ENCODE data around the gene COX8C. TPM values are rescaled to one million over a fixed set of nuclear protein-coding genes. Genes with fewer than 3 reads are reported as not detected.
"Not testable (repeated sequence)": the region's sequence is repeated elsewhere in the genome, so short reads cannot be mapped to it uniquely, and the experiment has no call there.

Gene COX8C
- total RNA-seq, 3 donors from 2014 or later (not counting 1 experiment from before 2014, with no cell fraction given) = not detected

DNA sequence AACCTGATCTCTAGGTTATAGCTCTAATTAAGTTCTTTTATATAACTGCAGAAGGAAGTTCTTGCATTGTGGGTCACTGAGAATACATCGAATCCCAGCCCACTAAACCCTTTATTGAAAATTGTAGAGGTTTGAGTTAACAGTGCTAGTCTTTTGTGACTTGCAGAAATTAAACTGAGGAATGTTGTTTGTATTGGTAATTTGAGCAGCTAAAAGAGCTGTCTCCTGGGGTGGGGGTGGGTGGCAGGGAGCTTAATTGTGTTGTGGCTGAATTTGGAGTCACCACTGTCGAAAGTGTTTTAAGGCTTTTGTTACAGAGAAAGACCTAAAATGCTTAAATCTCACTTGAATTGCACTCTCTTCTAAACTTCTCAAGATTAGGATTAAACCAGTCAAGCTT is 3.2 kb upstream of the COX8C start:
- ATAC-seq = no peak
- Mint-ChIP-seq H3K27me3 (ENCODE audit: low read depth in 2 of 2) (peaks cover 4 to 11% of the 10 kb centered on the region in 2 donors), H3K4me3 (no peak overlapping the region), H3K27ac (no peak overlapping the region), H3K36me3 (no peaks in the 10 kb centered on the region), H3K4me1 (no peaks in the 10 kb centered on the region), H3K9me3 (no peaks in the 10 kb centered on the region)
- H3K27ac ChIP-seq (ENCODE audit: low read length) = no peak overlapping the region
- H3K4me1 ChIP-seq (ENCODE audit: control insufficient read depth, insufficient read depth, low read length) = no peaks in the 10 kb centered on the region
- no peak overlapping the region for H3K4me3 ChIP-seq (ENCODE audit: low read length)
- TF ChIP-seq, protein P1, sequence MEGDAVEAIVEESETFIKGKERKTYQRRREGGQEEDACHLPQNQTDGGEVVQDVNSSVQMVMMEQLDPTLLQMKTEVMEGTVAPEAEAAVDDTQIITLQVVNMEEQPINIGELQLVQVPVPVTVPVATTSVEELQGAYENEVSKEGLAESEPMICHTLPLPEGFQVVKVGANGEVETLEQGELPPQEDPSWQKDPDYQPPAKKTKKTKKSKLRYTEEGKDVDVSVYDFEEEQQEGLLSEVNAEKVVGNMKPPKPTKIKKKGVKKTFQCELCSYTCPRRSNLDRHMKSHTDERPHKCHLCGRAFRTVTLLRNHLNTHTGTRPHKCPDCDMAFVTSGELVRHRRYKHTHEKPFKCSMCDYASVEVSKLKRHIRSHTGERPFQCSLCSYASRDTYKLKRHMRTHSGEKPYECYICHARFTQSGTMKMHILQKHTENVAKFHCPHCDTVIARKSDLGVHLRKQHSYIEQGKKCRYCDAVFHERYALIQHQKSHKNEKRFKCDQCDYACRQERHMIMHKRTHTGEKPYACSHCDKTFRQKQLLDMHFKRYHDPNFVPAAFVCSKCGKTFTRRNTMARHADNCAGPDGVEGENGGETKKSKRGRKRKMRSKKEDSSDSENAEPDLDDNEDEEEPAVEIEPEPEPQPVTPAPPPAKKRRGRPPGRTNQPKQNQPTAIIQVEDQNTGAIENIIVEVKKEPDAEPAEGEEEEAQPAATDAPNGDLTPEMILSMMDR (IDR thresholded peaks at IDR 0.05) = no peak
- DNase-seq = no peak
- H3K36me3 ChIP-seq (ENCODE audit: control insufficient read depth, insufficient read depth, low read length) = no peaks in the 10 kb centered on the region
- intact Hi-C loops (cut with micrococcal nuclease) = no loop called here
- peaks cover 8% of the 10 kb centered on the region for H3K9me3 ChIP-seq (ENCODE audit: control insufficient read depth, insufficient read depth, low read length)
- WGBS (ENCODE audit: insufficient coverage) = 91% methylated on average over 2 of the region's 2 CpGs
- H3K27me3 ChIP-seq (ENCODE audit: control insufficient read depth, insufficient read depth, low read length) = no peaks in the 10 kb centered on the region

DNA sequence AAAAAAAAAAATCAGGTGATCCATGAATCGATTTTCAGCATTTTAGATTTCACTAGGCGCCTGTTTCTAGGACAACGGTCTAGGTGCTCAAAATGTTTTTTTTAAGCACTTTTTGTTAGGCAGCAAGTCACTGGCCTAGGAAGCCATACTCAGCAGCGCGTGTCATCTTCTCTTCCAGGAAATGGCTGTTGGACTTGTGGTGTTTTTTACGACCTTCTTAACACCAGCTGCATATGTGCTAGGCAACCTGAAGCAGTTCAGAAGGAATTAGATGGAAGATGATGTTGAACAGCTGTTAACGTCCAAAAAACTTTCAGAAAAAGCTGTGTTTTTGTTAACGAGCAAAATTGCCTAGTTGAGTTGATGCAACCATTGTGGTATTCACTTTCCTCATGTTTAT is 868 bp downstream of the COX8C start:
- Mint-ChIP-seq H3K27ac (no peak overlapping the region), H3K9me3 (no peaks in the 10 kb centered on the region), H3K36me3 (no peaks in the 10 kb centered on the region), H3K27me3 (ENCODE audit: low read depth in 2 of 2) (peaks cover 4 to 6% of the 10 kb centered on the region in 2 donors), H3K4me1 (no peaks in the 10 kb centered on the region), H3K4me3 (no peak overlapping the region)
- Histone ChIP-seq H3K9me3 (ENCODE audit: control insufficient read depth, insufficient read depth, low read length) (no peaks in the 10 kb centered on the region), H3K4me3 (ENCODE audit: low read length) (no peak overlapping the region), H3K27me3 (ENCODE audit: control insufficient read depth, insufficient read depth, low read length) (no peaks in the 10 kb centered on the region), H3K27ac (ENCODE audit: low read length) (no peak overlapping the region), H3K36me3 (ENCODE audit: control insufficient read depth, insufficient read depth, low read length) (no peaks in the 10 kb centered on the region), H3K4me1 (ENCODE audit: control insufficient read depth, insufficient read depth, low read length) (no peaks in the 10 kb centered on the region)
- 60% methylated on average over 8 of the region's 8 CpGs for WGBS (ENCODE audit: insufficient coverage)
- intact Hi-C loops (cut with micrococcal nuclease) = no loop called here
- no peak for ATAC-seq
- TF ChIP-seq, protein P1 (IDR thresholded peaks at IDR 0.05) = no peak
- no peak for DNase-seq

- H3K4me1 ChIP-seq (ENCODE audit: control insufficient read depth, insufficient read depth, low read length) = no peaks in the 10 kb centered on the region
- no peaks in the 10 kb centered on the region for H3K9me3 ChIP-seq (ENCODE audit: control insufficient read depth, insufficient read depth, low read length)
- TF ChIP-seq, protein P1 (IDR thresholded peaks at IDR 0.05) = no peak
- H3K4me1 Mint-ChIP-seq = no peaks in the 10 kb centered on the region
- intact Hi-C loops (cut with micrococcal nuclease) = no loop called here
- H3K27ac ChIP-seq (ENCODE audit: low read length) = no peak overlapping the region
- H3K36me3 Mint-ChIP-seq = no peaks in the 10 kb centered on the region
- H3K27ac Mint-ChIP-seq = no peak overlapping the region
- no peak for DNase-seq
- 95% methylated on average over 4 of the region's 5 CpGs for WGBS (ENCODE audit: insufficient coverage)
- H3K4me3 Mint-ChIP-seq = no peak overlapping the region
- H3K27me3 ChIP-seq (ENCODE audit: control insufficient read depth, insufficient read depth, low read length) = no peaks in the 10 kb centered on the region
- H3K9me3 Mint-ChIP-seq = no peaks in the 10 kb centered on the region
- peaks cover 2 to 4% of the 10 kb centered on the region in 2 donors for H3K27me3 Mint-ChIP-seq (ENCODE audit: low read depth in 2 of 2)
- no peaks in the 10 kb centered on the region for H3K36me3 ChIP-seq (ENCODE audit: control insufficient read depth, insufficient read depth, low read length)
- ATAC-seq = no peak
- no peak overlapping the region for H3K4me3 ChIP-seq (ENCODE audit: low read length)
These were observed 1.3 kb downstream of the COX8C start for GRCh38 chr14:93348292-93348691.

DNA sequence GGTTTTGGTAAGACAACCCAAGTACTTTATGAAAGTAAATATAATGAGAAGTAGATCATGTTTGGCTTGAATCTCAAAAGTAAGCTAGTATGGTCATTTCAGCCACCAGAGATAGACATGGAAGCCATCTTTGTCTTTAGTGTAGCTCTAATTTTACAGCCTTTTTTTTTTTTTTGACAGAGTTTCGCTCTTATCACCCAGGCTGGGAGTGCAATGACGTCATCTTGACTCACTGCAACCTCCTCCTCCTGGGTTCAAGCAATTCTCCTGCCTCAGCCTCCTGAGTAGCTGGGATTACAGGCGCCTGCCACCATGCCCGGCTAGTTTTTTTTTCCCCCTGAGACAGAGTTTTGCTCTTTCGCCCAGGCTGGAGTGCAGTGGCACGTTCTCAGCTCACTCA is 7.9 kb downstream of the COX8C start:
- H3K27me3 ChIP-seq (ENCODE audit: control insufficient read depth, insufficient read depth, low read length); H3K9me3 ChIP-seq (ENCODE audit: control insufficient read depth, insufficient read depth, low read length); H3K27ac ChIP-seq (ENCODE audit: low read length); H3K9me3 Mint-ChIP-seq; H3K36me3 ChIP-seq (ENCODE audit: control insufficient read depth, insufficient read depth, low read length); DNase-seq; ATAC-seq; H3K4me1 Mint-ChIP-seq; H3K4me1 ChIP-seq (ENCODE audit: control insufficient read depth, insufficient read depth, low read length); H3K27ac Mint-ChIP-seq; H3K4me3 Mint-ChIP-seq; H3K36me3 Mint-ChIP-seq; H3K4me3 ChIP-seq (ENCODE audit: low read length); intact Hi-C loops (cut with micrococcal nuclease): not testable (repeated sequence)
- peaks cover 11 to 12% of the 10 kb centered on the region in 2 donors for H3K27me3 Mint-ChIP-seq (ENCODE audit: low read depth in 2 of 2)
- WGBS (ENCODE audit: insufficient coverage) = 92% methylated on average over 6 of the region's 6 CpGs
